Heart right ventricle (tissue), 16 donors: Measurements from ENCODE around the gene ABRACL. TPM values are rescaled to one million over a fixed set of nuclear protein-coding genes. Genes with fewer than 3 reads are reported as not detected.
A peak's percentile ranks its signal among the peaks of the same experiment; 100 is the strongest.

Source experiments
- ATAC-seq, 8 donors: fragments of 200-7000 bp; cut with Tn5 transposase; one replicate each; pipeline ENCODE4 v1.9.1; 2020; ENCODE audit warnings: mild to moderate bottlenecking in 8 of 8, moderate library complexity in 8 of 8, moderate number of reproducible peaks in 1 of 8
- DNase-seq, 2 donors: peaks; one replicate each; pipeline ENCODE4 v3.0.0-alpha.2; 2020
- H3K27ac ChIP-seq, 10 donors: fragments of 200-600 bp; sonication (generic) in 2 of 10; one replicate each; pipeline versions ENCODE4 v1.5.0 to v1.8.0; 2020 to 2022; ENCODE audit warnings: mild to moderate bottlenecking in 3 of 10
- H3K27me3 ChIP-seq, 7 donors: fragments of 200-600 bp; one replicate each; pipeline ENCODE4 v1.8.0; 2021 to 2022; ENCODE audit warnings: mild to moderate bottlenecking in 2 of 7
- H3K36me3 ChIP-seq, 9 donors: fragments of 200-600 bp; sonication (generic) in 1 of 9; one replicate each; pipeline versions ENCODE4 v1.5.0 to v1.8.0; 2020 to 2022; ENCODE audit warnings: mild to moderate bottlenecking in 2 of 9
- H3K4me1 ChIP-seq, 9 donors: fragments of 200-600 bp; sonication (generic) in 1 of 9; one replicate each; pipeline versions ENCODE4 v1.5.0 to v1.8.0; 2020 to 2022; ENCODE audit warnings: mild to moderate bottlenecking in 4 of 9
- H3K4me3 ChIP-seq, 10 donors: fragments of 200-600 bp; sonication (generic) in 2 of 10; one replicate each; pipeline versions ENCODE4 v1.5.0 to v1.8.0; 2020 to 2022; ENCODE audit warnings: mild to moderate bottlenecking in 7 of 10, moderate library complexity in 2 of 10
- H3K9me3 ChIP-seq, 11 donors: fragments of 200-600 bp in 10 of 11; sonication (generic) in 2 of 11; one replicate each; pipeline versions ENCODE4 v1.5.0 to v1.8.0; 2013 to 2022; ENCODE audit warnings: mild to moderate bottlenecking in 2 of 11, control low read depth in 1 of 11, moderate library complexity in 1 of 11
- CTCF ChIP-seq, 9 donors: fragments of 200-600 bp; sonication (generic) in 2 of 9; IDR thresholded peaks; one replicate each; pipeline versions ENCODE4 v1.5.0 to v1.8.0; 2021 to 2022; ENCODE audit warnings: antibody characterized with exemption in 9 of 9, mild to moderate bottlenecking in 5 of 9, moderate library complexity in 1 of 9
- WGBS, 2 donors: extraction: QIAGEN DNeasy Blood & Tissue Kit; methylation state at CpG; one replicate each; pipeline ENCODE4 v1.1.7; 2013; ENCODE audit warnings: inconsistent platforms in 1 of 2; 5-methylcytosine and 5-hydroxymethylcytosine counted together
- intact Hi-C, 10 donors: fragments of 100-400 bp; cut with DNase I; formaldehyde crosslinking; loops; one replicate each; pipeline versions ENCODE4 v1.11.1 to v1.14.2; 2022
- polyA plus RNA-seq, 2 donors: library from polyadenylated mRNA; stranded (reverse); fragments of 200-250 nt; gene quantifications; one replicate each; pipeline ENCODE4 v1.2.3, GENCODE V29; 2013
- total RNA-seq, 10 donors: library from RNA; stranded (reverse); fragmentation: NEBNext Ultra II Directional in 3 of 10; extraction: Animal tissue kit (Norgen Biotek cat#: 25700) in 3 of 10; gene quantifications; one replicate each; pipeline versions ENCODE4 v1.2.1 to v1.2.4, GENCODE V29; 2021 to 2023
- donor health status: Arrhythmogenic right ventricular cardiomyopathy.
- donor health status: ischemic (EF 13 %, LVEDD 7.1; RV severe dilation, severe dysfunction).
- donor health status: healthy with polysubstance abuse.
- donor health status: DM: no; HTN: yes; CAD: no.
- donor health status: DM: no; HTN: no; CAD: no.
- donor health status: ischemic (EF 25% LVEDD 6.9; RV normal size, moderate dysfunction).
- donor health status: ischemic (EF 25% LVEDD 5.7; RV mildly dilated, moderate dysfunction).
- donor health status: healthy.
- donor health status: DM: yes; HTN: yes; CAD: no.
- donor health status: Ischemic cardiomyopathy.
- donor health status: ischemic (EF 35%, LVEDD 5.7; RV mildly dilated, moderate dysfunction).
- donor health status: nonischemic (EF 11% LVEDD 7.7; RV severe dilation, severe dysfunction).
- donor health status: DM: yes; HTN: yes; CAD: no.
- donor health status: PGD.
- donor health status: ischemic (EF 29% LVEDD 5.4; RV normal size, mild dysfunction).
- donor health status: nonischemic (EF 23%, LVEDD 6.1; RV moderate dilation, normal function).

The ABRACL gene
- total and polyA plus RNA-seq, 12 donors = 2.6 to 20.8 (median 5.6) TPM

GRCh38 chr6:139080255-139080920, 51.8 kb downstream of the ABRACL start:
- H3K4me3 ChIP-seq = no peak overlapping the region
- H3K4me1 ChIP-seq = peaks cover 0 to 7% (median 0%) of the 10 kb centered on the region in 9 donors
- H3K9me3 ChIP-seq = no peaks in the 10 kb centered on the region
- intact Hi-C loops = no loop called here
- DNase-seq (peak in 1 of 2 donors; percentile 28), ATAC-seq (peak; percentile 73 to 92 (median 86))
- no peaks in the 10 kb centered on the region for H3K27me3 ChIP-seq
- no peaks in the 10 kb centered on the region for H3K36me3 ChIP-seq
- peak overlapping the region in 7 of 10 donors; percentile 29 to 76 (median 56) for H3K27ac ChIP-seq
- TF ChIP-seq CTCF (IDR thresholded peaks at IDR 0.05) = no peak
- WGBS, 2 donors = 47 to 49% methylated on average over 1 of the region's 1 CpG

DNA sequence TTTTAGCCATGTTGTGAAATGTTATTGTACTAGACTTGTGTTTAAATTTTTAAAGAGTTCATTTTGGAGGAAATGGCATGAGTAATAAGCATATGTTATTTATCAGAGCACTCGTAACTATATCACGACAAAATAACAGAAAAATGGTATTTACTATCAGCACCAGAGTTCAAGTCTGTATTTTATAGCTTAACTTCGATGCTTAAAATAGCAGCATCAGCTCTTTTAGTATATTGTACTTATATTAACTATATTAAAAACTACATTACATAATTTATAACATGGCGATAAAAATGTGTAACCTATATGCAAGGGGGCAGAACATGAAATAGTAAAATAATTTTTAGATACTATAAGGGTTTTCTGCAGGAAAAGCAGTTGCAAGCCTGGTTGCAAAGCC, 52.9 kb downstream of the ABRACL start:
- no peak for TF ChIP-seq CTCF (IDR thresholded peaks at IDR 0.05)
- Histone ChIP-seq H3K9me3 (no peaks in the 10 kb centered on the region), H3K27me3 (no peaks in the 10 kb centered on the region), H3K4me3 (no peak overlapping the region), H3K36me3 (no peaks in the 10 kb centered on the region), H3K27ac (peak overlapping the region in 6 of 10 donors; percentile 32 to 76 (median 62)), H3K4me1 (peaks cover 0 to 7% (median 0%) of the 10 kb centered on the region in 9 donors)
- intact Hi-C loops = no loop called here
- DNase-seq = no peak
- no peak for ATAC-seq
- 80 to 89% methylated on average over 4 of the region's 4 CpGs for WGBS, 2 donors

DNA sequence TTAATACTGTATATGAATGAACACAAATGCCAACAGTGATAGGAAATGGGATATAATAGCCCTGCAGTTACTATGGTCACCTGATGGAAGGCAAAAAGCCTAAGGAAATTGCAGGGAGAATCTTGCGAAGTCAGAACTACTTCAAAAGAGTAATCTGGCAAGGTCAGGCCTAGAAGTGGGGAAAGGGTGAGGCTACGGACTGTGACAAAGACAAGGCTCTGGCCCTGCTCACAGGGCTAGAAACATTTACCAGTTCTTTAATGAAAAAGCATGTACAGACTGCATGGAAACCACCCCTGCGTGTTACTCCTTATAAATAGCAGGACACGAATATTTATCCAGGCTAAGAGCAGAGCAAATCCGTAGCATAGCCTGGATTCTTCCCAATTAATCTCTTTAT, 53.8 kb downstream of the ABRACL start:
- no peak overlapping the region for H3K4me3 ChIP-seq
- no peaks in the 10 kb centered on the region for H3K36me3 ChIP-seq
- no peak for TF ChIP-seq CTCF (IDR thresholded peaks at IDR 0.05)
- intact Hi-C loops = no loop called here
- ATAC-seq (peak in 5 of 8 donors; percentile 35 to 68 (median 61)), DNase-seq (no peak)
- 64 to 65% methylated on average over 5 of the region's 5 CpGs for WGBS, 2 donors
- no peaks in the 10 kb centered on the region for H3K27me3 ChIP-seq
- peaks cover 0 to 7% (median 0%) of the 10 kb centered on the region in 9 donors for H3K4me1 ChIP-seq
- H3K9me3 ChIP-seq = no peaks in the 10 kb centered on the region
- peak overlapping the region in 9 of 10 donors; percentile 32 to 76 (median 56) for H3K27ac ChIP-seq

DNA sequence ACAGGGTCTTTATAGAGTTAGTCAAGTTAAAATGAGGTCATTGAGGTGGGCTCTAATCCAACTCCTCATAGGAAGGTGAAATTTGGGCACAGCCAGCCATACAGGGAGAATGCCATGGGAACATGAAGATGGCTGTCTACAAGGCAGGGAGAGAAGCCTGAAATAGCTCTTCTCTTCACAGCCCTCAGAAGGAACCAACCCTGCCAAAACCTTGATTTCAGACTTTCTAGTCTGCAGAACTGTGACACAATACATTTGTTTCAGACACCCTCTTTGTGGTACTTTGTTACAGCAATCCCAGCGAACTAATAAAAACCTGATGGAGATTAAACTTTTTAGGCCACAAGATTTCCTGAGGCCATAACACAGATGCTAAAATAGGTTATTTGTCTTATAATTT, 63.3 kb downstream of the ABRACL start:
- H3K9me3 ChIP-seq = no peaks in the 10 kb centered on the region
- DNase-seq (no peak), ATAC-seq (no peak)
- no peaks in the 10 kb centered on the region for H3K27me3 ChIP-seq
- H3K4me1 ChIP-seq = no peaks in the 10 kb centered on the region
- no peak for TF ChIP-seq CTCF (IDR thresholded peaks at IDR 0.05)
- H3K27ac ChIP-seq = no peak overlapping the region
- no peaks in the 10 kb centered on the region for H3K36me3 ChIP-seq
- H3K4me3 ChIP-seq = no peak overlapping the region
- 93 to 98% methylated on average over 1 of the region's 1 CpG for WGBS, 2 donors
- intact Hi-C loops = no loop called here

Other genes starting within 250 kb of the ABRACL start
- 1 to 10 TPM; 1.2 to 9.9 (median 4.0) TPM for gene ECT2L, start 232.7 kb upstream of the ABRACL start, total RNA-seq
- 1 to 10 TPM in 1 of 2 donors, under 1 TPM in 1; 0.28 to 1.2 TPM for gene ECT2L, start 232.7 kb upstream of the ABRACL start, polyA plus RNA-seq
- gene REPS1, start 40.5 kb upstream of the ABRACL start, total RNA-seq = 10 to 100 TPM; 30.2 to 43.9 (median 39.4) TPM
- gene REPS1, start 40.5 kb upstream of the ABRACL start, polyA plus RNA-seq = 10 to 100 TPM; 34.0 to 43.2 TPM
- gene HECA, start 106.3 kb downstream of the ABRACL start, total RNA-seq = 10 to 100 TPM; 33.5 to 70.6 (median 43.5) TPM
- 10 to 100 TPM in 1 of 2 donors, 1 to 10 TPM in 1; 8.6 to 15.0 TPM for gene HECA, start 106.3 kb downstream of the ABRACL start, polyA plus RNA-seq